ENCODE results near the gene GUCA1C. TPM values are rescaled to one million over a fixed set of nuclear protein-coding genes. Genes with fewer than 3 reads are reported as not detected.

Gene GUCA1C
- total RNA-seq, 1 donor: not detected

DNA sequence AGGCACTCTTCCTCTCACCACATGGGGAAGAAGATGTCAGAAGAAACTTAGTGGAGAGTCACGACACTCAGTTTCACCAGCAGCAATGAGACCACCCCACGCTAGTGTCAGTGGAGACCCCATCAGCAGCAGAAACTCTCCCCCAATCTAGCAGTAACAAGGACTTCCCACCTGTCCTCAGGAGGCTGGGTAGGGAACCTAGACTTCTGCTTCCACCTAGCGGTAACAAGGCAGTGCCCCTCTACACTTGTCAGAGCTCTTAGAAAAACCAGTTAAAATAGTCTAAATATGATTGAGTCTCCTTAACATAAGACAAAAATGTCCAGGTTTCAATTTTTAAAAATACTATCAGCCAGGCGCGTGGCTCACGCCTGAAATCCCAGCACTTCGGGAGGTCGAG, 73.8 kb downstream of the GUCA1C start:
- no peak overlapping the region for H3K4me3 ChIP-seq (ENCODE audit: low read length)
- no peaks in the 10 kb centered on the region for H3K9me3 ChIP-seq (ENCODE audit: low read depth, low read length)
- H3K27me3 ChIP-seq (ENCODE audit: insufficient read depth, low read length): no peaks in the 10 kb centered on the region
- H3K4me1 ChIP-seq (ENCODE audit: insufficient read depth, low read length): no peaks in the 10 kb centered on the region

DNA sequence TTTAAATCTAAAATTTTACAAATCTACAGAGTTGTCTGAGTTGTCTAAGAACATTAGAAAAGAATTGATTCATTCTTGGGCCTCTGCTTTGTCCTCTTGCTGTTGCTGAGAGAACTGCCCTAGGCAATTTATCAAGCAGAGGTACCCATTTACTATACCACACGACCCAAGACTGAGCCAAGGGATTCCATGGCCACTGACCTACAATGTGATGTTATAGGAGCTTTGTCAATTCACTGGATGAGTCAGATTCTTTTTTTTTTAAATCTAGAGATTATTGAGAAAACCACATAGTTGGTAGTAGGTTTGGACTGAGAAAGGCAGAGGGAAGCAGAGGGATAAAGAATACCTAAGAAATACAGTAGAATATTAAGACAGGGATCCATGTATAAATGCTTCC, 75.8 kb downstream of the GUCA1C start:
- Histone ChIP-seq H3K4me1 (ENCODE audit: insufficient read depth, low read length) (no peaks in the 10 kb centered on the region), H3K4me3 (ENCODE audit: low read length) (no peak overlapping the region), H3K27me3 (ENCODE audit: insufficient read depth, low read length) (no peaks in the 10 kb centered on the region), H3K9me3 (ENCODE audit: low read depth, low read length) (no peaks in the 10 kb centered on the region)

DNA sequence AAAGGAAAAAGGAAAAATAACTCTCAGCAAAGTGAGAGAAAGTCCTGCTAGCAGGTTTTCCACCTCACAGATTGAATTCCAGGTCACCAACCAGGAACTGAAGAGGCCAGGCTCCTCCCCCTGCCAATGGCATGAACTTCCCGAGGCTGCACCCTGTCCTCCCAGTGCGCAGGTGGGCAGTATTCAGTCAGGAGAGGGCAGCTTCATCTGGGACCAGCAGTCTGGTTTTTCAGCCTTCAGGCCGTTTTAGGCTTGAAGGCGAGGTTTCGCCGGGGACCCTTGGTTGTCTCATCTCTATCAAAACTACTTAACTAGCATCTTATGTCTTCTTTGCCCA, 89.9 kb downstream of the GUCA1C start:
- H3K9me3 ChIP-seq (ENCODE audit: low read depth, low read length): no peaks in the 10 kb centered on the region
- H3K4me3 ChIP-seq (ENCODE audit: low read length): no peak overlapping the region
- H3K4me1 ChIP-seq (ENCODE audit: insufficient read depth, low read length): peaks cover 6% of the 10 kb centered on the region
- no peaks in the 10 kb centered on the region for H3K27me3 ChIP-seq (ENCODE audit: insufficient read depth, low read length)

DNA sequence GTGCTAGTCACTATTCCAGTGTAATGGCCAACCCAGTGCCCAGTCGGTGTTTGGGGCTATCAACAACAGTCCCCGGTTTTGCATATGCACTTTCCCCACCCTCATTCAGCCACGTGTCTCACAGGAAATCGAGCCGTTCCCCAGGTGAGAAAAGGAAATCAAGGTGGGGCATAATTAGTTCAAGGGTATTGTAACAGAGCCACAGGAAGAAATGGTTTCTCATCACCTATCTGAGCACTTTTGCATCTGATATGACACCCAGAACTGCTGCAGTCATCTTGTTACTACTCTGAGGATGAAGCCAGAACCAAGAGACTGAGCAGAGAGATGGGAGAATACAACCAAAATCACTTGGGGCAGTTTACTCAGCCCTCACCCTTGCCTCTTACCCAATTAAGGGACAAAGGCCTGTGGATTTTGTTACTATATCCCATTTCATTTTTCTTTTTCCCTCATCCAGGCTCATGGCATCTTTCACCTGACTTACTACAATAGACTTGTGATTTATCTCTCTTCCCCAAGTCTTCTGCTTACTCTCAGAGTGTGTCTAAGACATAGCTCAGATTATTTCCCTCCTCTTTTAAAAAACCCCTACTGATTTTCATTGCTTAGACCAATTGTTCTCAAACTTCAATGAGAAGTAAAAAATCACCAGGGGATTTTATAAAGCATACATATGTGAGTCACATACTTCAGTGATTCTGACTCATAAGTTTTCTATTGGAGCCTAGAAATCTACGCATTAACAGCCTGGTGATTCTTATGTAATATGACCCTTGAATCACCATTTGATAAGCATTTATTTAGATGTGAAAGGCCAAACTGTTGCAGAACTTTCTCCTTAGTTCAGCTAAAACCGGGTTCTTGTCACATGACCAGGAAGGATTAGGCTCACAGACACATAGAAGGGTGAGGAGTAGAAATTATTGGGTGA, 90.5 kb downstream of the GUCA1C start:
- H3K4me1 ChIP-seq (ENCODE audit: insufficient read depth, low read length): peaks cover 6% of the 10 kb centered on the region
- H3K4me3 ChIP-seq (ENCODE audit: low read length): no peak overlapping the region
- H3K27me3 ChIP-seq (ENCODE audit: insufficient read depth, low read length): no peaks in the 10 kb centered on the region
- no peaks in the 10 kb centered on the region for H3K9me3 ChIP-seq (ENCODE audit: low read depth, low read length)

DNA sequence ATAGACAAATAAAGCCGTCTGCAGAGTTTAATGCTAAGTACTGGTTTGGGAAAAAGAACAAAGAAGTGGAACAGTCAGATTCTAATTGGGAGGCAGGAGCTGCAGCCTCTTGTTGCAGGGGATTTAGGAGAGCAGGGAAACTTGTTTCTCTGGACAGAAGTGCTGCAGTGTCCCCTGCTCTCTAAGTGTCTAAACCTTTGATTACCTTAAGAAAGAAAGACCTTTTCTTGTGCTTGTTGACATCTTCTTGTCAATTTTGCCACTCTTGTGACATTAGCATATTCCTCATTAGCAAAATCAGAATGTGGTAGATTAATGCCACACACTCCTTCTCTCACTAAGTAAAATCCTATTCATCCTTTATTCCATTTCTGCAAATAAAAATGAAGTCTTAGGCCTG, 92.3 kb downstream of the GUCA1C start:
- Histone ChIP-seq H3K27me3 (ENCODE audit: insufficient read depth, low read length) (no peaks in the 10 kb centered on the region), H3K4me1 (ENCODE audit: insufficient read depth, low read length) (peaks cover 6% of the 10 kb centered on the region), H3K9me3 (ENCODE audit: low read depth, low read length) (no peaks in the 10 kb centered on the region), H3K4me3 (ENCODE audit: low read length) (no peak overlapping the region)

Other genes with a start within 250 kb of the GUCA1C start
- gene RETNLB, start 196.5 kb downstream of the GUCA1C start, total RNA-seq: not detected
- 147 TPM for gene TRAT1, start 131.1 kb downstream of the GUCA1C start, total RNA-seq
- gene MORC1, start 164.3 kb upstream of the GUCA1C start, total RNA-seq: 0.84 TPM
- gene C3orf85, start 182.8 kb upstream of the GUCA1C start, total RNA-seq: not detected